Cerebellar cortex (tissue), 1 donor: ENCODE data around the gene IFNA21.
"Not testable (repeated sequence)": the region's sequence is repeated elsewhere in the genome, so short reads cannot be mapped to it uniquely, and the experiment has no call there.

Experiments
- DNase-seq: peaks from one replicate; pipeline ENCODE4 v3.0.0-alpha.2; 2015; ENCODE audit warnings: low spot score

Gene IFNA21

DNA sequence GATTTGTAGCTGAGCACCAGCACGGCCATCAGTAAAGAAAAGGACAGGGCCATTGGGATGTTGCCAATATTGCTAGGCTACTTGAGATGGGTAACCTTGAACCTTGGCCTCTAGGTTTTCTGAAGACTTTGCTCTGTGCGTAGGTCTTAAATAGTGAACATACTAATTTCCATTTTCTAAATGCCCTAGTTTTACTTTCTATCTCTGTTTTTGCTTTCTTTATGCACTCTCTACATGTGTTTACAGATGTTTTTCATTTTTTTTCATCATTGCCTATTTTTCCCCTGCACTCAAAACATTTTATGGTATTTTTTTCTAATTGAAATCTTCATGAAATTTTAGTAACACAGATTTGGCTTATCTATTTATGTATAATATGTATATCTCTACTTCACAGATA lies at the start of gene IFNA21:
Gene IFNA21, minus strand, starts transcription at position 101 of the 400 bp plus-strand sequence. Its CDS starts 48 bp downstream, at position 53.
- DNase-seq = not testable (repeated sequence)

DNA sequence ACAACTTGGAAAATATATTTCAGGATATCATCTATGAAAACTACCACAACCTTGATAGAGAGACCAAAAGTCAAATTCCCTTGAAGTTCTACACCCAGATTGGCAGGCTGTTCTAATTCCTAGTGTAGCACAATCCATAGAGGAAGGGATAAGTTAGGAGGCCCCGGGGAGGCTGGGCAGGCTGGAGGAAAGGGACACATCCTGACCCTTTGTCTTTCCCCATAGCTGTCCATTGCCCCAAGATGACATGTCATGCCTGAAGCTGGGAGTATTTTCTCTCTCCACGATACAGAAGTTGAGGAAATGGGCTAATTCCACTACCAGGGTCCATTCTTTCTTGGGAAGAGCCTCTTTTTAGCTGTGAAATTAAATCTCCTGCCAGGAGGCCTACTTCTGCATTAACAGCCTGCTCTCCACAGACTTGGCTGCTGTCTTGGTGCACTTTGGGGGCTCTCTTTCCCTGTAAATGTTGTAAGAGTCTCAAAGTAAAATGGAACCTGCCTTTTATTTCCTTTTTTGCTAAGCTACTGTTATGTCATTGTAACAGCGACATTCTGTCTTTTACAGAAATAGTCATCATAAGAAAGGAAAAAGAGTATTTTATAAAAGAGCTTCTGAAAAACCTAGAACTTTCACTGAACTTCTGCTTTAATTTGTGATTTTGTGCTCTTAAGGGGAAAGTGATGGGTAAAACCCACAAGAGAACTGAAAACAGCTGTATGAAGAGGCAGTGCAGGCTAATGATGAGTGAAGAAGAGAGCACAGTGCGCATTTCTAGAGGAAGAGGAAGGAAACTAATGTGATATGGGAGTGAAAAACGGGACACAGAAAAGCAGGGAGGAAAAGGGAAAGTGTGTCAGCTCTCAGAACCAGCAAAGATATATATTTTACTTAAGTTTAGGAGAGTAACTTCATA lies 47.2 kb upstream of the IFNA21 start:
- peak; percentile 1 for DNase-seq

DNA sequence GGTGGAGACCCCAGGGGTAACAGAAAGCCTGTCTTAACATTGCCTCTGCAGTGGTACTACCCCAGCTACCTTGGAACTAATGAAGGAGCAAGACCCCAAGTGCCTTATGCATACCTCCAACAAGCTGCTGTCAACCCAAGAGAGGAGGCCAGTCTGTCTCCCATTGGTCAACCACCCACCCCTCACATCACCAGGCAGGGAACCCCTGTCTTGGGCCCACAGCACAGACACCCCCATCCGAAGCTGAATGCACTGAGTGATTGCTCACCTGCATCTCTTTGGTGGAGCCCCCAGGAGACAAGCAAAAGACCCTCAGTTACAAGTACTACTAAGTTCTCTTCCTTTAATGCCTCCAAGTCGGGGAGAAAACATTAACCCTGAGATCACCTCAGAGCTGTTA lies 45.7 kb upstream of the IFNA21 start:
- not testable (repeated sequence) for DNase-seq

DNA sequence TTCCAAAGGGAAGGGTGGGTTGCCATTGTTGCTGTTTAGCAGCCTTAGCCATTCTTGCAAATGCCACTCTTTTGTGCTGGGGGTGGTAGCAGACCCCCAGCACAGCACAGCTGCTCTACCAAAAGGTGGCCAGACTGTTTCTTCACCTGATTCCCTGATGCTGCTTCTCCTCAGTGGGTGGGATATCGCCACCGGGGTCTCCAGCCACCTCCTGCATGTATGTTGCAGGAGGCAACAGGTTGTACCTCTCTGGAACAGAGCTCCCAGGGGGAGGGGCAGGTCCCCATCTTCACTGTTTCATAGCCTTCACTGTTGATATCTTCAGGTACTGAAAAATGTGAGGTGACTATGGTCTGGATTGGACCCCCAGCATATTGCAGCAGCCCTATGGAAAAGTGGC lies 44.3 kb upstream of the IFNA21 start:
- not testable (repeated sequence) for DNase-seq

DNA sequence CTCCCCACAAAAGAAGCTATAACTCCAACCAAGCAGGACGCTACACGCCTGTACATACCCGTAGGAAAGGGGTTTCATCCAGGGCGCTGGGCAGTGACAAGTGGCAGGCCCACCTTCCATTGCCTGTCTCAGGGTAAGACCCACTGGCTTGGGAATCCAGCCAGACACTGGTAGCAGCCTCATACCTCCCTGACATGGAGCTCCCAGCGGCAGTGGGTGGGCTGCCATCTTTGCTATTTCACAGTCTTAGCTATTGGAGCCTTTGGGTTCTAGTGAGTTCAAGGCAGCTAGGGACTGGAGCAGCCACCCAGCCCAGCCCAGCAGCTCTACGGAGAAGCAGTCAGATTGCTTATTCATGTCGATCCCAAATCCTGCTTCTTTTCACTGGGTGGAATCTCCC lies 43.9 kb upstream of the IFNA21 start:
- DNase-seq = no peak

DNA sequence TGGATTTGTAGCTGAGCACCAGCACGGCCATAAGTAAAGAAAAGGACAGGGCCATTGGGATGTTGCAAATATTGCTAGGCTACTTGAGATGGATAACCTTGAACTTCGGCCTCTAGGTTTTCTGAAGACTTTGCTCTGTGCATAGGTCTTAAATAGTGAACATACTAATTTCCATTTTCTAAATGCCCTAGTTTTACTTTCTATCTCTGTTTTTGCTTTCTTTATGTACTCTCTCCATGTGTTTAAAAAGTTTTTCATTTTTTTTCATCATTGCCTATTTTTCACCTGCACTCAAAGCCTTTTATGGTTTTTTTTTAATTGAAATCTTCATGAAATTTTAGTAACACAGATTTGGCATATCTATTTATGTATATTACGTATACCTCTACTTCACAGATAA lies 40.6 kb upstream of the IFNA21 start, which contains the start of gene IFNA10:
Gene IFNA10, minus strand, starts transcription at position 101 of the 400 bp plus-strand sequence. Its CDS starts 46 bp downstream, at position 55.
- not testable (repeated sequence) for DNase-seq

DNA sequence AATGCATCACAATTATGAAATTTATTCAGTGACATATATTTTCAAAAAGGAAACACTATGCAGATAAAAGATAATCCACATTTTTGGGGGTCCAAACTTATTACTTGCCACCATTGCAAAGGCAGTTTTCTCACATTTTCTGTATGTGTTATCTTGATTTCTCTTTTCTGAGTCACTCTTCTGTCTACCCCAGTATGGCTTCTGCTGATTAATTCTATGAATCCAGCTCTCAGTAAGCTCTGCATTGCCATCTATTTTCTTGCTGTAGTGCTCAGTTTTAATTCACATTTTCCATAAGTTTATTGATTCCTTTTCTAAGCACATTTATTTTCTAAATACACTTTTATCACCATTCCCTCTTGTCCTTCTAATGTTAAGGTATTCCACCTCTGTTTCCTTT lies 38.7 kb upstream of the IFNA21 start:
- no peak for DNase-seq

DNA sequence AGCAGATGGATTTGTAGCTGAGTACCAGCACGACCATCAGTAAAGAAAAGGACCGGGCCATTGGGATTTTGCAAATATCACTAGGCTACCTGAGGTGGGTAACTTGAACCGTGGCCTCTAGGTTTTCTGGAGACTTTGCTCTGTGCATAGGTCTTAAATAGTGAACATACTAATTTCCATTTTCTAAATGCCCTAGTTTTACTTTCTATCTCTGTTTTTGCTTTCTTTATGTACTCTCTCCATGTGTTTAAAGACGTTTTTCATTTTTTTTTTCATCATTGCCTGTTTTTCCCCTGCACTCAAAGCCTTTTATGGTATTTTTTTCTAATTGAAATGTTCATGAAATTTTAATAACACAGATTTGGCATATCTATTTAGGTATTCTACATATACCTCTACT lies 35.6 kb upstream of the IFNA21 start, which contains the start of gene IFNA7:
Gene IFNA7, minus strand, starts transcription at position 101 of the 400 bp plus-strand sequence. Its CDS starts 40 bp downstream, at position 61.
- DNase-seq = not testable (repeated sequence)

DNA sequence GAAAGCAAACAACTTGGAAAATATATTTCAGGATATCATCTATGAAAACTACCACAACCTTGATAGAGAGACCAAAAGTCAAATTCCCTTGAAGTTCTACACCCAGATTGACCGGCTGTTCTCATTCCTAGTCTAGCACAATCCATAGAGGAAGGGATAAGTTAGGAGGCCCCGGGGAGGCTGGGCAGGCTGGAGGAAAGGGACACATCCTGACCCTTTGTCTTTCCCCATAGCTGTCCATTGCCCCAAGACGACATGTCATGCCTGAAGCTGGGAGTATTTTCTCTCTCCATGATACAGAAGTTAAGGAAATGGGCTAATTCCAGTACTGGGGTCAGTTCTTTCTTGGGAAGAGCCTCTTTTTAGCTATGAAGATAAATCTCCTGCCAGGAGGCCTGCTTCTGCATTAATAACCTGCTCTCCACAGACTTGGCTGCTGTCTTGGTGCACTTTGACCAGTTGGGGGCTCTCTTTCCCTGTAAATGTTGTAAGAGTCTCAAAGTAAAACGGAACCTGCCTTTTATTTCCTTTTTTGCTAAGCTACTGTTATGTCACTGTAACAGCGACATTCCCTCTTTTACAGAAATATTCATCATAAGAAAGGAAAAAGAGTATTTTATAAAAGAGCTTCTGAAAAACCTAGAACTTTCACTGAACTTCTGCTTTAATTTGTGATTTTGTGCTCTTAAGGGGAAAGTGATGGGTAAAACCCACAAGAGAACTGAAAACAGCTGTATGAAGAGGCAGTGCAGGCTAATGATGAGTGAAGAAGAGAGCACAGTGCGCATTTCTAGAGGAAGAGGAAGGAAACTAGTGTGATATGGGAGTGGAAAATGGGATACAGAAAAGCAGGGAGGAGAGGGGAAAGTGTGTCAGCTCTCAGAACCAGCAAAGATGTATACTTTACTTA lies 28.7 kb upstream of the IFNA21 start:
- peak; percentile 19 for DNase-seq

DNA sequence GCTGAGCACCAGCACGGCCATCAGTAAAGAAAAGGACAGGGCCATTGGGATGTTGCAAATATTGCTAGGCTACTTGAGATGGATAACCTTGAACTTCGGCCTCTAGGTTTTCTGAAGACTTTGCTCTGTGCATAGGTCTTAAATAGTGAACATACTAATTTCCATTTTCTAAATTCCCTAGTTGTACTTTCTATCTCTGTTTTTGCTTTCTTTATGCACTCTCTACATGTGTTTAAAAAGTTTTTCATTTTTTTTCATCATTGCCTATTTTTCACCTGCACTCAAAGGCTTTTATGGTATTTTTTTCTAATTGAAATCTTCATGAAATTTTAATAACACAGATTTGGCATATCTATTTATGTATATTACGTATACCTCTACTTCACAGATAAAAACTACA lies 21.0 kb upstream of the IFNA21 start, which contains the start of gene IFNA4:
Gene IFNA4, minus strand, starts transcription at position 101 of the 400 bp plus-strand sequence. Its CDS starts 56 bp downstream, at position 45.
- DNase-seq = not testable (repeated sequence)

DNA sequence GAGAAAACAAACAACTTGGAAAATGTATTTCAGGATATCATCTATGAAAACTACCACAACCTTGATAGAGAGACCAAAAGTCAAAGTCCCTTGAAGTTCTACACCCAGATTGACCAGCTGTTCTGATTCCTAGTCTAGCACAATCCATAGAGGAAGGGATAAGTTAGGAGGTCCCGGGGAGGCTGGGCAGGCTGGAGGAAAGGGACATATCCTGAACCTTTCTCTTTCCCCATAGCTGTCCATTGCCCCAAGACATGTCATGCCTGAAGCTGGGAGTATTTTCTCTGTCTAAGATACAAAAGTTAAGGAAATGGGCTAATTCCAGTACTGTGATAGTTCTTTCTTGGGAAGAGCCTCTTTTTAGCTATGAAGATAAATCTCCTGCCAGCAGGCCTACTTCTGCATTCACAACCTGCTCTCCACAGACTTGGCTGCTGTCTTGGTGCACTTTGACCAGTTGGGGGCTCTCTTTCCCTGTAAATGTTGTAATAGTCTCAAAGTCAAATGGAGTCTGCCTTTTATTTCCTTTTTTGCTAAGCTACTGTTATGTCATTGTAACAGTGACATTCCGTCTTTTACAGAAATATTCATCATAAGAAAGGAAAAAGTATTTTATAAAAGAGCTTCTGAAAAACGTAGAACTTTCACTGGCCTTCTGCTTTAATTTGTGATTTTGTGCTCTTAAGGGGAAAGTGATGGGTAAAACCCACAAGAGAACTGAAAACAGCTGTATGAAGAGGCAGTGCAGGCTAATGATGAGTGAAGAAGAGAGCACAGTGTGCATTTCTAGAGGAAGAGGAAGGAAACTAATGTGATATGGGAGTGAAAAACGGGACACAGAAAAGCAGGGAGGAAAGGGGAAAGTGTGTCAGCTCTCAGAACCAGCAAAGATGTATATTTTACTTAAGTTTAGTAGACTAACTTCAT lies 16.6 kb upstream of the IFNA21 start:
- DNase-seq = peak; percentile 9

DNA sequence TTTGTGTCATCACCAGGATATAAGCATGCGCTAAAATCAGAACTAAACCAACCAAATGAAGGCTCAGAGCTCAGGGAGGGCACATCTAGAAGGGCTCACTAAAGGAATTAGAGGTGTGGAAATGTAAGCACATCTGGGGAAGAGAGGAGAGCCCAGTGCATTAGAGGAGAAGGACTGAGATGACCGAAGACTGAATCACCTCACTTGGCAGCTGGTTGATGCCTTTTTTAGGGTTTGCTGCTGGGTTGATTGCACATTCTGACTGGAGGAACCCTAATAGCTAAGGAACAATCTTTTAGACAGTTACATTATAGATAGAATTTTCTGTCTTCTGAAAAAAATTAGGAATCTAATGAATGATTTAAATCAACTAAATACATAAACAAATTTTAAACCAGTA lies 8.2 kb upstream of the IFNA21 start:
- no peak for DNase-seq

DNA sequence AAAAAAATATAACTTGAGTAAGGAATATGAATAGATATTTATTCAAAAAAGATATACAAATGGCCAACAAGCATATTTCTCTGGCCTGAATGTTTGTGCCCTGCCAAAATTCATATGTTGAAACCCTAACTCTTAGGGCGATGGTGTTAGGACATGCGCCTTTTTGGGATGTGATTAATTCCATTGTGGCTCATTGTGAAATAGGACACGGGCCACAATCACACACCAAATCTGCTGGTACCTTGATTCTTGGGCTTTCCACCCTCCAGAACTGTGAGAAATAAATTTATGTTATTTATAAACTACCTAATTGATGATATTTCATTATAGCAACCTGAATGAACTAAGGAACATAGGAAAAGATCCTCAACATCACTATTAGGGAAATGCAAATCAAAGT lies 5.7 kb upstream of the IFNA21 start:
- DNase-seq = no peak

DNA sequence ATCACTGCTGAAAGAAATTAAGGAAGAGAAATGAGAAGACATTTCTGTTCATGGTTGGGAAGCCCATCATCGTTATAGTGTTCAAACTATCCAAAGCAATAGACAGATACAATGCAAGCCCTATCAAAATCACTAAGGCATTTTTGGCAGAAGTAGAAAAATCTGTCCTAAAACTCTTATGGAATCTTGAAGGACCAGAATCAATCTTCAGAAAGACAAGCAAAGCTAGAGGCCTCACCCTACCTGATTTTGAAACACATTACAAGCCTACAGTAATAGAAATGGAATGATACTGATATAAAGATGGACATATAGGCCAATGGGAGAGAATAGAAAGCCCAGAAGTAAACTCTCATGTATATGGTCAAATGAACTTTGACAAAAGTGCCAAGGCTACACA lies 4.9 kb upstream of the IFNA21 start:
- no peak for DNase-seq

DNA sequence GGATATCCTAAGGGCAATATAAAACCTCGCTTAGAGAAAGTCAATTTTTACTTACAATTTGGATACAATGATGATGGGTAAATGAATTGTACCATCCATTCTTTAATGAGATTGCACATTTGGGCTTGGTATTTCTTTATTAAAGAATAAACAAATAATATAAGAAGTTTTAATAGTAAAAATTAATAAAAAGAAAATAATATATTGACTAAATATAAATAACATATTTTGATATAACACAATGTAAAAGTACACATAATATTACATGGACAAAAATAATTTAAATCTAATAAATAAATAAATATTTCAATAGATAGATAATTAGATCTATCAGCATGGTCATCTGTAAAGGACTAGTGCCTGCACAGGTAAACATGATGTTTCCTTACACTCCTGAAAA lies 944 bp downstream of the IFNA21 start:
- DNase-seq = no peak

DNA sequence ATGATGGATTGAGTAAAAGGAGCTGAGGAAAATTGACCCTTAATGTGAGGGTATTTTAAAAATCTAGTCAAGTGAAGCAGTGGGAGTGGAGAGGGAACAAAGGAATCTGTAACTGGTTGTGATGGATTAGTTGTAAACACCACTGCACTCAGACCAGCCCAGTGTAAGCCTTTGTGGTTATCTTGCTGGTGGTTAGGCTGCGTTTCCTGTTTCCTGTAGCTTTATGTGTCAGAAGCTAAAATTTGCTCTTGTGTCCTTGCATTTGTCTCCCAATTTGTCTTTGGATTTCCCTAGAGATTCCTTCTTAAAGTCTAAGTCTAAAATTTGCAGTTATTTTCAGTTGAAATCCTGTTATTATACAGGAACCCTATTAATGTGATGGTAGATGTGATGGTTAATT lies 6.3 kb downstream of the IFNA21 start:
- DNase-seq = no peak

DNA sequence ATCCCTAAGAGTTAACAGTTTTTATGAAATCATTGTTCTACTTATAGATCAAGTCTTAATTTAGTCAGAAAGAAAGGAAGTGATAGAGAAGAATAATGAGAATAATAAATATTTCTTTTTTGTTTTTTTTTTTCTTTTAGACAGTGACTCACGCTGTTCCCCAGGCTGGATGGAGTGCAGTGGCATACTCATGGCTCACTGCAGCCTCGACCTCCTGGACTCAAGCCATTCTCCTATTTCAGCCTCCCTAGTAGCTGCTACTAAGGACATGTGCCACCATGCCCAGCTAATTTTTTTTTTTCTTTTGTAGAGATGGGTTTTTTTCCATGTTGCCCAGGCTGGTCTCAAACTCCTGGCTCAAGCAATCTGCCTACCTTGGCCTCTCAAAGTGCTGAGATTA lies 11.0 kb downstream of the IFNA21 start:
- DNase-seq = no peak

DNA sequence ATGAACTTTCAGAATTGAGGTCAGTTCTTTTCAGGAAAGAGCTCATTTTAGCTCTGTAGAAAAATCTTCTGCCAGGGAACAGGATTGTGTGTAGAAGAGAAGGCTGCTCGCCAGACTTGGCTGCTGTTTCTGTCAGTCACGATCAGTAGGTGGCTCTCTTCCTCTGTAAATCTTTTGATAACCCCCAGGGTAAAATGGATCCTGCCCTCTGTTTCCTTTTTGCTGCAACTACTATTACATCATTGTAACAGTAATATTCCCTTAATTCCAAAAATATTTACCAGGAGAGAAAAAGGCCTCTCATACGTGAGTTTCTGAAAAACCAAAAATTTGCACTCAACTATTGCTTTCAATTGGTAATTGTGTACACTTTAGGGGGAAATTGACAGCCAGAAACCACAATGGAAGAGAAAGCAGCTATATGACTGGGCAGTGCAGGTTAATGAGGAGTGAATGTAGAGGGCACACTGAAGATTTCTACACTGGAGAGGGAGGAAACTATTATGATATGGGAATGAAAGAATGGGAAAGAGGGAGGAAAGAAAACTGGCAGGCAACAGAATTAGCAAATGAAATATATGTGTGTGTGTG lies 12.3 kb downstream of the IFNA21 start:
- DNase-seq = peak; percentile 9

DNA sequence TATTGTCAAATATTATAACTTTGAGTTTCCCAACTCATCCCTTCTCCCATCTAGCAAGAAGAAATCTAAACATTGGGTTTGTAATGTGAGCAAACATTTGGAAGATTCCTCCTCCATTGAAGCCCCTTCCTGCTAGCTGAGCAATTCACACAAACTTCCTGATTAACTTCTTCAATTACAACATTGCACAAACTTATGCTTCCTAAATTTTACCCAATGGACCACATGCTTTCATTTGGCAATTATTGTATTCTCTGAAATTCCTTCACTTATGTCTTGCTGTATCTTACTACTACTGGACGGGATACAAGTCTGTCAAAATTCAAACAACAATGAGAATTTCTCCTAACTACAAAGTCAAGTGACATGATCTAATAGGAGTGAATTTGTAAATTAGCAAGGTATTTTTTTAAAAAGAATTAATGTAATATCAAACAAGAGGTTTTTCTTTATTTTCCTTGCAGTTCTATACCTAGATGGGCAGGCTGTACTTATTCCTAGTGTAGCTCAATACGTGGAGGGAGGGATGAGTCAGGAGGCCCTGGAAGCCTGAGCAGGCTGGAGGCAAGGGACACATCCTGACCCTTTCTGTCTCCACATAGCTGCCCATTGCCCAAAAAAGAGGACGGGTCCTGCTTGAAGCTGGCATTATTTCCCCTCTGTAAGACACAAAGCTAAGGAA lies 13.0 kb downstream of the IFNA21 start:
- DNase-seq = no peak

DNA sequence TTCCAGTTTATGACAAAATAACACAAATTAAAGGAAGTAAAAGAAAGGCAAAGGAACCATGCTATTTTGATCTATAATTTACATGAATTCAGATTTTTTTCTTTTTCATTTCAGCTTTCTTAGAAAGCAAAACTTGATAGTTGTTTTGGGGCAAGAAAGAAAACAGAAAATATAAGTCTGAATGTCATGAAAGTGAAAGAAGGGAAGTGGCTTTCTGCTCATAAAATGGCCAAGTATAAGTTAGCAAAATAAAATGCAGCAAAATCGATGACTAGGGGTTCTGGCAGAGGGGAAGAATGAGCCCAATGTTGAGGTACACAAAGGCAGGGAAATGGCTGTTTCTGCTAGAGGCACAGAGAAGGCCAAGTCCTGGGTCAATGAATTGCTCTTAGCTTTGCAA lies 21.9 kb downstream of the IFNA21 start:
- no peak for DNase-seq
